Stimulated activated CD4-positive, alpha-beta T cell treated with anti-CD3 and anti-CD28 coated beads, Interleukin-12 subunit alpha, Interleukin-12 subunit beta, amount 100 ng/mL, for 48 hours (primary cell): ENCODE measurements around the gene ENOX1.

ENCODE experiments used
- DNase-seq, 3 donors: peaks; one replicate each; pipeline ENCODE4 v3.0.0-alpha.2; 2020; ENCODE audit warnings: low read depth in 2 of 3, low spot score in 1 of 3

ENOX1 gene

DNA sequence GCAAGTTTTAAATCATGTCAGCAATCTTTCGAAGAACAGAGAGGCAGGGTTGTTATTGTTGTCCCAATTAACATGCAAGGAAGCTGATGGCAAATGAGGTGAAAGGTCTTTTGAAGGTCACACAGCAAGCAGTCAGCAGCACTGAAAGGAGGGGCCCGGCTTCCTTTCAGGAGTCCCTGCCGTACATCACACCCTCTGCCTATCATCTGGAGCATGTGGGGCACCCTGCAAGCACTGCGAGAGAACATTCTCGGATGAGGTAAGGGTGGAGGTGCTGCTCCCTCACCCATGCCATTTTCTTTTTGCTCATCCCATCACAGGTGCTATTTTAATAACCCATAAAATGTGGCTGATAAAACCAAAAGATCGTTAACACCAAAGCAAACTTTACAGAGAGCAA is 111.2 kb downstream of the ENOX1 start:
- DNase-seq = no peak

DNA sequence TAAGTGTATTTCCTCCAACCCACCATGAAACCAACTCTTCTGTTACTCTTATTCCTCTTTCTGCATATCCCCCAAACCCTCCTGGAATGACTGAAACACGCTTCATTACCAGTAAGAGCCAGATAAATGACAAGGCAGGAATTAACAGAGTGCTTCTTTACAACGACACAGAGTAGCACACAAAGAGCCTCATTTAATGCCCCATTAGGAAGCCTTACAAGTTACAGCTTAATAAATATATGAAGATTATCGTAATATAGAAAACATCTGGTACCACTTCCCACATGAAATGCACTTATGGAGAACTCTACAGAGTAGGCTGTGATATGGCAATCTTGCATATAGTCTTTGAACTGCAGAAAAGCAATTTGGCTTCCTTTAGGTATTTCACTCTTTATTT is 116.8 kb downstream of the ENOX1 start:
- no peak for DNase-seq

DNA sequence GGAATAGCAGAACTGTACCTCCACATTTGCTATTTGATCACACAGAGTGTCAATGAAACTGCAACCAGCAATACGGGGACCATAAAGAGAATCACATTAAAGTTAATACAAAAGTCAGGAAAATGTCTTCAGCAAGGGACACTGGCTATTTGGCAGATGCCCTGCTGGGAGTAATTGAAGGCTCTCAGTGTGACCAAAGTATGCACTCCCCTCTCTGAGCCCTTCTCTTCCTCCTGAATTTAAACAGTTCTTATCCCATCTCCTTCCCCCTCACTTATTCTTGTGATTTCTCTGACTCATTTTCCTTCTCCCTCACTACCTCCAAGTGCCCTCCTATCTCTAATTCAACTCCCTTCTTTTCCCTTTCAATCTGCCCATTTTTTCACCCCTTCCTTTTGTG is 117.7 kb downstream of the ENOX1 start:
- DNase-seq = no peak

DNA sequence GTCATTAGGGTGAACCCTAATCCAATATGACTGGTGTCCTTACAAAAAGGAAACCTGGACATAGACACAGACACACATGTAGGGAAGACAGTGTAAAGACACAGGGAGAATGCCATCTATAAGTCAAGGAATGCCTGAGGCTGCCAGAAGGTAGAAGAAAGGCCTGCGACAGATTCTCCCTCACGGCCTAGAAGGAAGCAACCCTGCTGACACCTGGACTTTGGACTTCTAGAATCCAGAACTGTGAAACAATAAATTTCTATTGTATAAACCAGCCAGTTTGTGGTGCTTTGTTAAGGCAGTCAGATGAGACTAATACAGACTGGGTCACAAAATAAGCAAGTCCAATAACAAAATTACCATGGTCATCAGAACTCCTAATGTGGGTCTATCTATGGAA is 120.4 kb downstream of the ENOX1 start:
- no peak for DNase-seq

DNA sequence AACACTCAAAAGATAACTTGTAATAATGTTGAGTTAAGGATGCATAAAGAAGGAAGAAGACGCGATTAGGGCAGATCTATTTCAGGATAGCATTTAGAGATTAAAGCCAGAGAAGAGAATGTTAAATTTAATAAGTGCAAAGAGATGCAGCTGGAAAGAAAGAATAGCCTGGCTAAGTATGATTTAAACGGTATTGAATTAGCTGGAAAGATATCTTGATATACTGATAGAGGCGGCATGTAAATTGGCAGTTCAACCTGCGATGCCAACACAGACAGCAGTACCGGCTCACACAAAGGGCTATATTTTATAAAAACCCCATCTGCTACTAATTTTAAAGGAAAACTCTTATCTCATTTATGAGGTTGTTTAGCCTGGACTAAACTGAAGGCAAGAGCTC is 121.4 kb downstream of the ENOX1 start:
- DNase-seq = no peak

DNA sequence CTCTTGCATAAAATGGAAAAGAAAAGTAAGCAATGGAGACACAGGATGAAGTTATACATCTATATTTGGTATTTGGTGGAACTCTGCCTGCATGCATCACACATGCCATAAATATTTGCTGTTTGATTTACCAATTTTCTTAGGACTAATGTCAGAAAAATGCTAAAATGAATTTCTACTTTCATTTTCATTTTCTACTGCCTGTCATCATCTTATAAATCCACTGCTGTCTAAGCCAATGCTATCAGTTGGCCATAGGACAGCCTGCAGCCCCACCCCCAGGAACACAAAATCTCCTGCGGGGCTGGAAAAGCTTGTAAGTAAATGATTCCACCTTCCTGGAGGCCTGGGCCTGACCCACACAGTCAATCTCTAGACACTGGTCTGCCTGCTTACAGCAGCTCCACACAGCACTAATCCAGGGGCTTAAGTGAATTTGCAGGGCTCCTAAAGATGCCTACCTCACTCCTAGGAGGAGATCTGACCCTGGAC is 122.0 kb downstream of the ENOX1 start:
- DNase-seq = no peak

- no peak for DNase-seq
Observed at GRCh38 chr13:43663474-43664090, 123.2 kb downstream of the ENOX1 start.

DNA sequence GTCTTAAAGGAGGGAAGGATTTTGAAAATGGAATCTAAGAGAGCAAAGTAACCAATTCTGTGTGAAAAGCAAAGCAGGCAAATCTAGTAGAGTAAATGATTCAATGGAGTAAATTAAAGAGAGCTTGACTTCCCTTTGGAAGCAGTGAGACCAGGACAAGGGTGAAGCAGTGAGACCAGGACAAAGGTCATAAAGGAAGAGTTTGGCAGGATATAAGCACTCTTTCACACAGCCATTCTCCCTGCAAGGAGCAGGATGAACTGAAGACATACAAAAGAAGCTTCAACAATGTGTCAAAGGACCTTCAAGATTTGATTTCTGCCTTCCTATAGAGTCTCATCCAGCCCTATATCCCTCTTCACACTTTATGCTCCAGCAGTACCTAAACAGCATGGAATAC is 123.8 kb downstream of the ENOX1 start:
- no peak for DNase-seq

DNA sequence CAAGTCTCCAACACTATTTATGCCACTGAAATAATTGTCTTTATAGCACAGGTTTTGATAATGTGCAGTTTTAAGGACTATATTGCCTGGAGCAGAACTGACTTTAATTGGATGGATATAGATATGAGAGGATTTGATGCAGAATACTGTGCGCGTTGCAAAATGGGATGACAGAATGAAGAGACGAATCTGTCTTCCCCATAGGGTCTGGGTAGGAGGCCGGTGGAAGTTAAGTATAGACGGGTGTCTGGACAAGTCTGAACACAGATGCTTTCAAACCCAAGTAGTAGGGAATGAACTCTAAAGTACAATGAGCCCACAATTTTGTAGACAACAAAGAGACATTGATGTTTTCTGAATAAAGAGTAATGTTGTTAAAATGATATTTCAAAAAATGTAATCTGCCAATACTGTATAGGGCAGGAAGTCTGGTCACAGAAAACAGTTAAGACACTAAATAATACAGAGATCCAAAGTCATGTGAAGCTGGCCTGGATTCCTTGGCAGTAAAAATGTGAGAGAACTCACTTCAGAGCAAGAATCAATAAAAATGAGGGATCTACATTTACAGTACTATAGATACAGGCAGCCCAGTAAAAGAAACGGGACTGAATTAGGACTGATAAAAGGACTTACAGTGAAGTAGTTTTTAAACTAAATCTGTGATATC is 125.5 kb downstream of the ENOX1 start:
- no peak for DNase-seq

GRCh38 chr13:43657485-43657884 is 129.3 kb downstream of the ENOX1 start:
- DNase-seq = no peak

DNA sequence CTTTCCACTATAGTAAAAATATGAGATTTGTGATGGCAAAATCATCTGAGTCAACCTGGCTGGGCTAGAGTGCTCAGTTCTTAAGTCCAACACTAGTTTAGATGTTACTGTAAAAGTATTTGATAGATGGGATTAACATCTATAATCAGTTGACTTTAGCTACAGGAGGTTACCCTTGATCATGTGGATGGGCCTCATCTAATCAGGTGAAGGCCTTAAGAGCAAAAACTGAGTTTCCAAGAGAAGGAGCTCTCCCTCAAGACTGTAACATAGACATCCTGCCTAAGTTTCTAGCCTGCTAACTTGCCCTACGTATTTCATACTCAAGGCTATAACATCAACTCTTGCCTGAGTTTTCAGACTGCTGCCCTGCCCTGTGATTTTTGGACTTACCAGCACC is 132.8 kb downstream of the ENOX1 start:
- no peak for DNase-seq

- DNase-seq = no peak
Observed at GRCh38 chr13:43653395-43653794, 133.4 kb downstream of the ENOX1 start.

- no peak for DNase-seq
Observed at GRCh38 chr13:43652760-43653159, 134.0 kb downstream of the ENOX1 start.

- no peak for DNase-seq
Observed at GRCh38 chr13:43650882-43651281, 135.9 kb downstream of the ENOX1 start.

- DNase-seq = no peak
Observed at GRCh38 chr13:43648733-43649132, 138.0 kb downstream of the ENOX1 start.

- no peak for DNase-seq
Observed at GRCh38 chr13:43647471-43647870, 139.3 kb downstream of the ENOX1 start.

DNA sequence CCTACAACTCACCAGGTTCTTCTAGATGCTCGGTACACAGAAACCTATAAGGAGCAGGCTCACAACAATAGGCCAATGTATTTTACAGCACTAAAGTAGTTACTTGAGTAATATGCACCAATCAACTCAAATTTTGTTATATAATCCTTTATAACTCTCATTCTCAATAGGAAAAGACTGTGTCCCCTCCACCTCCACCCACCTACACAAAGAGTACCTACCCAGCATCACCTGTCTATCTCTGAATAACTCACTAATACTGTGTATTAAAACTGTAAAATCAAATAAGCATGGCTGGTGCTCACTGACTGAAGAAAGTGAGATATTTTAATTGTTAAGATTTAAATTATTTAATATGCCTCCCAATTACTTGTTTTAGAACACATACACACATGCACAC is 146.3 kb downstream of the ENOX1 start:
- no peak for DNase-seq

GRCh38 chr13:43631106-43631505 is 155.7 kb downstream of the ENOX1 start:
- no peak for DNase-seq

- no peak for DNase-seq
Observed at GRCh38 chr13:43629691-43630480, 156.9 kb downstream of the ENOX1 start.

DNA sequence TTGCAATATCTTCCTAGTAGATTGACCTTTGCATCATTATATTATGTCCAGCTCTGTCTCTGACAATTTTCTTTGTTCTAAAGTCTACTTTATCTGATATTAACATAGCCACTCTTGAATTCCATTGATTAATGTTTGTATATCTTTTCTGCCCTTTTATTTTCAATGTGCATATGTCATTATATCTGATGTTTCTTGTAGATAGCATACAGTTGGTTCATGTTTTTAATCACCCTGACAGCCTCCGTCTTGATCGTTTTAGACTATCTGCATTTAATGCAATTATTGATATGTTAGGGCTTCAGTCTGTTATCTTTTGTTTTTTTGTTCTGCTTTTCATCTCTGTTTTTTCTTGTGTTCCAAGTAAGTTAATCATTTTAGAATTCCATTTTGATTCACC is 159.8 kb downstream of the ENOX1 start:
- no peak for DNase-seq

DNA sequence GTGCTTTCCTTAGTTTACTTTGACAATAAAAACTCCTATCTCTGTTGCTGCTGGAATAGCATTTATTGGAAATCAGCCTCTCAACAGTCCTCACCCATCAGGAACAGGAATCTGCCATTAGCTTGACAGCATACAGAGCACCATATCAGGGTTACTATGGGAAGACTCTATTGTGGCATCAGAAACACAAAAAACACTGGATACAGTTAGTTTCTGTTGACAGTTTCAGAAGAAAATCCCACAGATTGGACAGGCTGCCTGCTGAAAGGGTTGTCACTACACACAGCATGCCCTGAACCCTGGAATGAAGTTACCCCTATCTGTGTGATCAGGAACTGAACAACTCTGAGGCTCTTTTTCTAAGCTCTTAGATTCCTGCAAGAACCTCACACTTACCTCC is 172.7 kb downstream of the ENOX1 start:
- DNase-seq = no peak
